Stimulated activated CD8-positive, alpha-beta memory T cell treated with anti-CD3 and anti-CD28 coated beads, Interleukin-4, amount 100 ng/mL, for 48 hours (primary cell): ENCODE data around the gene PHETA2.

Source experiments
- DNase-seq: peaks from one replicate; pipeline ENCODE4 v3.0.0-alpha.2; 2020

Gene PHETA2

GRCh38 chr22:42074132-42074811 is at the start of gene PHETA2:
Gene PHETA2 (plus strand): TSS chr22:42074248. CDS start chr22:42077294, 3,046 bp downstream.
- peak; percentile 69 for DNase-seq

GRCh38 chr22:42025421-42025820 is 48.6 kb upstream of the PHETA2 start:
- no peak for DNase-seq

GRCh38 chr22:42026705-42027104 is 47.3 kb upstream of the PHETA2 start:
- DNase-seq = no peak

GRCh38 chr22:42033263-42034181 is 40.5 kb upstream of the PHETA2 start:
- DNase-seq = no peak

GRCh38 chr22:42035256-42035655 is 38.8 kb upstream of the PHETA2 start:
- no peak for DNase-seq

GRCh38 chr22:42039271-42039670 is 34.8 kb upstream of the PHETA2 start:
- no peak for DNase-seq

GRCh38 chr22:42041784-42042183 is 32.3 kb upstream of the PHETA2 start:
- DNase-seq = no peak

- DNase-seq = no peak
Observed at GRCh38 chr22:42050641-42051180, 23.3 kb upstream of the PHETA2 start.

- no peak for DNase-seq
Observed at GRCh38 chr22:42052765-42053164, 21.3 kb upstream of the PHETA2 start.

GRCh38 chr22:42056757-42057511 is 17.1 kb upstream of the PHETA2 start:
- DNase-seq = no peak

GRCh38 chr22:42060489-42060888 is 13.6 kb upstream of the PHETA2 start:
- DNase-seq = no peak

- no peak for DNase-seq
Observed at GRCh38 chr22:42061041-42061440, 13.0 kb upstream of the PHETA2 start.

- no peak for DNase-seq
Observed at GRCh38 chr22:42062506-42063170, 11.4 kb upstream of the PHETA2 start.

GRCh38 chr22:42064629-42065028 is 9.4 kb upstream of the PHETA2 start:
- DNase-seq = no peak

GRCh38 chr22:42065438-42066125 is 8.5 kb upstream of the PHETA2 start:
- no peak for DNase-seq

GRCh38 chr22:42066126-42066761 is 7.8 kb upstream of the PHETA2 start:
- DNase-seq = no peak

- no peak for DNase-seq
Observed at GRCh38 chr22:42066937-42067336, 7.1 kb upstream of the PHETA2 start.

GRCh38 chr22:42067671-42068251 is 6.3 kb upstream of the PHETA2 start:
- no peak for DNase-seq

GRCh38 chr22:42068291-42068690 is 5.8 kb upstream of the PHETA2 start:
- no peak for DNase-seq

- no peak for DNase-seq
Observed at GRCh38 chr22:42069801-42070516, 4.1 kb upstream of the PHETA2 start.
